C4-2B (cell line): ENCODE data around the gene KRTAP1-1.

ENCODE experiments used
- ZFX ChIP-seq: fragments of 450-650 bp; IDR thresholded peaks from 2 replicates; pipeline ENCODE4 v1.6.1; 2017
- TF ChIP-seq, protein P1 (sequence below): fragments of 450-650 bp; conservative IDR thresholded peaks from 2 replicates; pipeline ENCODE4 v1.5.1; 2017; ENCODE audit warnings: mild to moderate bottlenecking

DNA sequence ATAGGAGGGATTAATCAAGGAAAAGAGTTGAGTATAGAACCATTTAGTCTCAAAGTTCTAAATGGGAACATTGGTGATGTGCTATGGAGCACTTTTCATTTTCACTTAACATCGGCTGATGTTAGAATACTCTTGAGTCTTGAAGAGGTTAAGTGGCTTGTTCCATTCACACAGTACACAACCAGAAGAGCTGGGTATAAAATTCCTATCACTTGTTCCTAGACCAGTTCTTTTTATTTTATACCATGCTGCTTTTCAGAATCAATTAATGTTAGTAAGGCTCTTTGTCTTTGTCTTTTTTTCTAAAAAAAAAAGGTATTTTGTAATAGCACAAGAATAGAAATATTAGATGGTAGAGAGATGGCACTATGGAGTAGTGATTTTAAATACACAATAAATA is 1.7 kb upstream of the KRTAP1-1 start:
- TF ChIP-seq, protein P1, sequence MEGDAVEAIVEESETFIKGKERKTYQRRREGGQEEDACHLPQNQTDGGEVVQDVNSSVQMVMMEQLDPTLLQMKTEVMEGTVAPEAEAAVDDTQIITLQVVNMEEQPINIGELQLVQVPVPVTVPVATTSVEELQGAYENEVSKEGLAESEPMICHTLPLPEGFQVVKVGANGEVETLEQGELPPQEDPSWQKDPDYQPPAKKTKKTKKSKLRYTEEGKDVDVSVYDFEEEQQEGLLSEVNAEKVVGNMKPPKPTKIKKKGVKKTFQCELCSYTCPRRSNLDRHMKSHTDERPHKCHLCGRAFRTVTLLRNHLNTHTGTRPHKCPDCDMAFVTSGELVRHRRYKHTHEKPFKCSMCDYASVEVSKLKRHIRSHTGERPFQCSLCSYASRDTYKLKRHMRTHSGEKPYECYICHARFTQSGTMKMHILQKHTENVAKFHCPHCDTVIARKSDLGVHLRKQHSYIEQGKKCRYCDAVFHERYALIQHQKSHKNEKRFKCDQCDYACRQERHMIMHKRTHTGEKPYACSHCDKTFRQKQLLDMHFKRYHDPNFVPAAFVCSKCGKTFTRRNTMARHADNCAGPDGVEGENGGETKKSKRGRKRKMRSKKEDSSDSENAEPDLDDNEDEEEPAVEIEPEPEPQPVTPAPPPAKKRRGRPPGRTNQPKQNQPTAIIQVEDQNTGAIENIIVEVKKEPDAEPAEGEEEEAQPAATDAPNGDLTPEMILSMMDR = no peak
- TF ChIP-seq ZFX = no peak
